Activated CD4-positive, alpha-beta T cell treated with anti-CD3 and anti-CD28 coated beads for 36 hours (primary cell): ENCODE measurements around the gene SYNE1. TPM values are rescaled to one million over a fixed set of nuclear protein-coding genes. Genes with fewer than 3 reads are reported as not detected.

Experiments
- ATAC-seq: fragments of 200-7000 bp; cut with Tn5 transposase; one replicate; pipeline ENCODE4 v1.10.0; 2021; ENCODE audit warnings: mild to moderate bottlenecking, moderate library complexity
- CTCF ChIA-PET: fragments of 350-600 bp; sonication (Branson Sonifier 250); formaldehyde crosslinking; loops from one replicate; lab custom pipeline; 2021; ENCODE audit warnings: antibody characterized with exemption; lab: Charles Lee
- POLR2A ChIA-PET: fragments of 350-600 bp; sonication (Branson Sonifier 250); formaldehyde crosslinking; loops from one replicate; lab custom pipeline; 2021; ENCODE audit warnings: antibody characterized with exemption, inconsistent platforms; lab: Charles Lee
- DNase-seq: peaks from one replicate; pipeline ENCODE4 v3.0.0-alpha.2; 2020
- H3K27ac Mint-ChIP-seq: one replicate; pipeline ENCODE4 v1.8.0; 2021; ENCODE audit warnings: mixed read lengths
- H3K27me3 Mint-ChIP-seq: one replicate; pipeline ENCODE4 v1.8.0; 2021; ENCODE audit warnings: mixed read lengths
- H3K36me3 Mint-ChIP-seq: one replicate; pipeline ENCODE4 v1.8.0; 2021; ENCODE audit warnings: low read depth, mixed read lengths
- H3K4me1 Mint-ChIP-seq: one replicate; pipeline ENCODE4 v1.8.0; 2021; ENCODE audit warnings: mixed read lengths
- H3K4me3 Mint-ChIP-seq: one replicate; pipeline ENCODE4 v1.8.0; 2021; ENCODE audit warnings: mild to moderate bottlenecking, moderate library complexity, mixed read lengths
- H3K9me3 Mint-ChIP-seq: one replicate; pipeline ENCODE4 v1.8.0; 2021; ENCODE audit warnings: low read depth, mixed read lengths
- intact Hi-C, 2 experiments: fragments of 100-400 bp; cut with DNase I in 1 of 2; cut with micrococcal nuclease in 1 of 2; formaldehyde crosslinking; loops; one replicate each; pipeline versions ENCODE4 v1.14.2 to v1.15.1; 2022 to 2024; cut with DNase I, micrococcal nuclease
- total RNA-seq, 2 experiments: library from RNA; stranded (reverse); gene quantifications; one replicate each; pipeline ENCODE4 v1.2.3, GENCODE V29; 2021

Gene SYNE1
- total RNA-seq, 2 experiments from 2014 or later: 20.8 to 21.9 TPM

- ATAC-seq: no peak
- intact Hi-C loops: no loop called here
- ChIA-PET POLR2A (no interaction called here), CTCF (no interaction called here)
- Mint-ChIP-seq H3K4me3 (no peak overlapping the region), H3K36me3 (peaks cover 35% of the 10 kb centered on the region), H3K9me3 (no peaks in the 10 kb centered on the region), H3K4me1 (peaks cover 9% of the 10 kb centered on the region), H3K27ac (peak overlapping the region; percentile 61), H3K27me3 (no peaks in the 10 kb centered on the region)
- no peak for DNase-seq
These were observed 506.7 kb downstream of the SYNE1 start for GRCh38 chr6:152130441-152130840.

GRCh38 chr6:152129691-152130151, 507.4 kb downstream of the SYNE1 start:
- CTCF ChIA-PET: interaction anchor here (1.2 kb wide), 1 partner anchor 23 kb away, joined by 3 read pairs; no protein-coding TSS in a partner anchor
- Mint-ChIP-seq H3K27ac (peak overlapping the region; percentile 58), H3K27me3 (no peaks in the 10 kb centered on the region)

GRCh38 chr6:152127432-152128165, 509.6 kb downstream of the SYNE1 start:
- ChIA-PET POLR2A (no interaction called here), CTCF (interaction anchor here (1.3 to 1.5 kb wide), 2 partner anchors 10 to 362 kb away, joined by 3 to 5 read pairs; no protein-coding TSS in a partner anchor)
- no peak for DNase-seq
- peaks cover 36% of the 10 kb centered on the region for H3K36me3 Mint-ChIP-seq
- H3K27me3 Mint-ChIP-seq: no peaks in the 10 kb centered on the region
- no peak overlapping the region for H3K27ac Mint-ChIP-seq
- intact Hi-C loops: loop anchor here in 1 of 2 experiments (5.0 kb wide), 1 partner anchor 140 kb away; no protein-coding TSS in a partner anchor
- H3K4me1 Mint-ChIP-seq: peaks cover 9% of the 10 kb centered on the region
- H3K9me3 Mint-ChIP-seq: no peaks in the 10 kb centered on the region
- H3K4me3 Mint-ChIP-seq: no peak overlapping the region
- no peak for ATAC-seq

More at GRCh38 chr6:152129691-152130151, 507.4 kb downstream of the SYNE1 start:
- no peak overlapping the region for H3K4me3 Mint-ChIP-seq
- POLR2A ChIA-PET: no interaction called here
- H3K4me1 Mint-ChIP-seq: peaks cover 9% of the 10 kb centered on the region
- H3K9me3 Mint-ChIP-seq: no peaks in the 10 kb centered on the region
- H3K36me3 Mint-ChIP-seq: peaks cover 34% of the 10 kb centered on the region
- ATAC-seq (no peak), DNase-seq (no peak)
- intact Hi-C loops: loop anchor here in 1 of 2 experiments (5.0 kb wide), 1 partner anchor 138 kb away; no protein-coding TSS in a partner anchor

- no peak for DNase-seq
- Mint-ChIP-seq H3K4me1 (no peaks in the 10 kb centered on the region), H3K27me3 (no peaks in the 10 kb centered on the region), H3K4me3 (no peak overlapping the region), H3K36me3 (peaks cover 37% of the 10 kb centered on the region), H3K27ac (no peak overlapping the region), H3K9me3 (no peaks in the 10 kb centered on the region)
- intact Hi-C loops: loop anchor here (1.0 to 5.0 kb wide), 6 partner anchors 143 to 448 kb away; no protein-coding TSS in a partner anchor
- CTCF ChIA-PET: interaction anchor here (0.6 to 3.1 kb wide), 24 partner anchors 9 to 884 kb away, joined by 3 to 11 read pairs (median 4); no protein-coding TSS in a partner anchor
- ATAC-seq: peak; percentile 49
- POLR2A ChIA-PET: no interaction called here
These were observed 512.6 kb downstream of the SYNE1 start for GRCh38 chr6:152124429-152125074.

GRCh38 chr6:152123076-152123475, 514.1 kb downstream of the SYNE1 start:
- intact Hi-C loops: loop anchor here in 1 of 2 experiments (5.0 kb wide), 1 partner anchor 446 kb away; no protein-coding TSS in a partner anchor
- Mint-ChIP-seq H3K4me1 (peaks cover under 1% of the 10 kb centered on the region), H3K9me3 (peaks cover 2% of the 10 kb centered on the region), H3K36me3 (peaks cover 32% of the 10 kb centered on the region), H3K27ac (no peak overlapping the region), H3K4me3 (no peak overlapping the region), H3K27me3 (no peaks in the 10 kb centered on the region)
- no peak for ATAC-seq
- DNase-seq: no peak
- ChIA-PET CTCF (interaction anchor here (1.1 to 1.6 kb wide), 2 partner anchors 146 to 357 kb away, joined by 5 to 8 read pairs; no protein-coding TSS in a partner anchor), POLR2A (no interaction called here)

- ATAC-seq (no peak), DNase-seq (no peak)
- Mint-ChIP-seq H3K27me3 (no peaks in the 10 kb centered on the region), H3K4me3 (no peak overlapping the region), H3K9me3 (peaks cover 2% of the 10 kb centered on the region), H3K36me3 (peaks cover 26% of the 10 kb centered on the region), H3K27ac (no peak overlapping the region), H3K4me1 (peaks cover 7% of the 10 kb centered on the region)
- ChIA-PET CTCF (interaction anchor here (0.5 to 1.6 kb wide), 5 partner anchors 12 to 1232 kb away, joined by 3 to 8 read pairs (median 3); no protein-coding TSS in a partner anchor), POLR2A (no interaction called here)
- intact Hi-C loops: loop anchor here in 1 of 2 experiments (5.0 kb wide), 1 partner anchor 445 kb away; no protein-coding TSS in a partner anchor
These were observed 514.7 kb downstream of the SYNE1 start for GRCh38 chr6:152122434-152122833.

- ATAC-seq: no peak
- Mint-ChIP-seq H3K27ac (no peak overlapping the region), H3K4me3 (no peak overlapping the region), H3K4me1 (peaks cover 8% of the 10 kb centered on the region), H3K36me3 (peaks cover 26% of the 10 kb centered on the region), H3K9me3 (peaks cover 2% of the 10 kb centered on the region), H3K27me3 (no peaks in the 10 kb centered on the region)
- no peak for DNase-seq
- POLR2A ChIA-PET: no interaction called here
- CTCF ChIA-PET: interaction anchor here (0.5 to 1.6 kb wide), 6 partner anchors 12 to 1231 kb away, joined by 3 to 8 read pairs (median 3); no protein-coding TSS in a partner anchor
- intact Hi-C loops: loop anchor here in 1 of 2 experiments (5.0 kb wide), 1 partner anchor 445 kb away; no protein-coding TSS in a partner anchor
These were observed 515.3 kb downstream of the SYNE1 start for GRCh38 chr6:152121910-152122309.

GRCh38 chr6:152119831-152120230, 517.3 kb downstream of the SYNE1 start:
- no peak overlapping the region for H3K4me3 Mint-ChIP-seq
- peaks cover 8% of the 10 kb centered on the region for H3K4me1 Mint-ChIP-seq
- H3K36me3 Mint-ChIP-seq: peaks cover 26% of the 10 kb centered on the region
- no peak for DNase-seq
- no peak overlapping the region for H3K27ac Mint-ChIP-seq
- ChIA-PET CTCF (no interaction called here), POLR2A (no interaction called here)
- no peak for ATAC-seq
- intact Hi-C loops: loop anchor here (5.0 kb wide), 2 partner anchors 428 to 443 kb away; no protein-coding TSS in a partner anchor
- H3K27me3 Mint-ChIP-seq: no peaks in the 10 kb centered on the region
- peaks cover 2% of the 10 kb centered on the region for H3K9me3 Mint-ChIP-seq

GRCh38 chr6:152118678-152119077, 518.5 kb downstream of the SYNE1 start:
- no peak overlapping the region for H3K27ac Mint-ChIP-seq
- no peak overlapping the region for H3K4me3 Mint-ChIP-seq
- no peaks in the 10 kb centered on the region for H3K27me3 Mint-ChIP-seq
- intact Hi-C loops: loop anchor here in 1 of 2 experiments (5.0 kb wide), 1 partner anchor 426 kb away; no protein-coding TSS in a partner anchor
- peaks cover 24% of the 10 kb centered on the region for H3K36me3 Mint-ChIP-seq
- DNase-seq: no peak
- ATAC-seq: peak; percentile 30
- H3K9me3 Mint-ChIP-seq: peaks cover 2% of the 10 kb centered on the region
- ChIA-PET CTCF (no interaction called here), POLR2A (no interaction called here)
- H3K4me1 Mint-ChIP-seq: peaks cover 8% of the 10 kb centered on the region

GRCh38 chr6:152118224-152118623, 518.9 kb downstream of the SYNE1 start:
- DNase-seq (no peak), ATAC-seq (no peak)
- Mint-ChIP-seq H3K27me3 (no peaks in the 10 kb centered on the region), H3K4me3 (no peak overlapping the region), H3K4me1 (peaks cover 8% of the 10 kb centered on the region), H3K36me3 (peaks cover 24% of the 10 kb centered on the region), H3K9me3 (peaks cover 2% of the 10 kb centered on the region), H3K27ac (peak overlapping the region; percentile 51)
- CTCF ChIA-PET: interaction anchor here (1.4 kb wide), 1 partner anchor 9 kb away, joined by 3 read pairs; no protein-coding TSS in a partner anchor
- POLR2A ChIA-PET: no interaction called here
- intact Hi-C loops: loop anchor here in 1 of 2 experiments (5.0 kb wide), 1 partner anchor 426 kb away; no protein-coding TSS in a partner anchor
